ENCODE measurements around the gene HIVEP1.

GRCh38 chr6:12034349-12034748 is 22.2 kb downstream of the HIVEP1 start:
- TF ChIP-seq CTCF (tag by site-specific recombination; IDR thresholded peaks at IDR 0.05), result no peak
- TF ChIP-seq PRDM10 (tag by site-specific recombination; IDR thresholded peaks at IDR 0.05), result no peak
- TF ChIP-seq ZNF501 (tag by site-specific recombination; IDR thresholded peaks at IDR 0.05), result no peak
- TF ChIP-seq ZNF24 (tag by site-specific recombination; IDR thresholded peaks at IDR 0.05), result no peak
- no peak for TF ChIP-seq ZNF292 (tag by site-specific recombination; IDR thresholded peaks at IDR 0.05; ENCODE audit: borderline replicate concordance, low read depth)
- no peak for TF ChIP-seq ZNF324 (tag by site-specific recombination; IDR thresholded peaks at IDR 0.05)
- no peak for TF ChIP-seq ATF2 (tag by site-specific recombination; IDR thresholded peaks at IDR 0.05; ENCODE audit: low read depth)

All from HEK293 (cell line).